WERI-Rb-1 (cell line): ENCODE data around the gene TES.
A peak's percentile ranks its signal among the peaks of the same experiment; 100 is the strongest.
"Not testable (repeated sequence)": the region's sequence is repeated elsewhere in the genome, so short reads cannot be mapped to it uniquely, and the experiment has no call there.

Source experiments
- DNase-seq: peaks from one replicate; pipeline ENCODE4 v3.0.0-alpha.2; 2020
- H3K27ac ChIP-seq: fragments of 250-450 bp; sonication (Bioruptor Pico); 2 replicates; pipeline ENCODE4 v1.5.1; 2020; ENCODE audit warnings: mild to moderate bottlenecking, moderate library complexity
- H3K27me3 ChIP-seq: fragments of 250-450 bp; sonication (Bioruptor Pico); 2 replicates; pipeline ENCODE4 v1.5.1; 2021; ENCODE audit warnings: mild to moderate bottlenecking, low read depth, moderate library complexity; ENCODE audit not compliant: insufficient read depth, severe bottlenecking
- H3K36me3 ChIP-seq: fragments of 250-450 bp; sonication (Bioruptor Pico); 2 replicates; pipeline ENCODE4 v1.5.1; 2020; ENCODE audit warnings: mild to moderate bottlenecking, moderate library complexity
- H3K4me3 ChIP-seq: 2 replicates; pipeline ENCODE4 v1.5.1; 2011; ENCODE audit warnings: low read depth, mild to moderate bottlenecking, control low read depth, low read length
- H3K9me3 ChIP-seq: fragments of 250-450 bp; sonication (Bioruptor Pico); 2 replicates; pipeline ENCODE4 v1.5.1; 2021; ENCODE audit warnings: mild to moderate bottlenecking, moderate library complexity; ENCODE audit not compliant: severe bottlenecking
- TF ChIP-seq, protein P1 (sequence below): IDR thresholded peaks from 2 replicates; pipeline ENCODE4 v1.5.1; 2011; ENCODE audit warnings: low read depth, mild to moderate bottlenecking, control low read depth, inconsistent platforms, low read length

The TES gene

GRCh38 chr7:116172353-116172752, 38.0 kb upstream of the TES start:
- Histone ChIP-seq H3K4me3 (no peak overlapping the region), H3K9me3 (no peaks in the 10 kb centered on the region), H3K27me3 (no peaks in the 10 kb centered on the region), H3K36me3 (no peaks in the 10 kb centered on the region), H3K27ac (no peak overlapping the region)
- DNase-seq = no peak
- TF ChIP-seq, protein P1, sequence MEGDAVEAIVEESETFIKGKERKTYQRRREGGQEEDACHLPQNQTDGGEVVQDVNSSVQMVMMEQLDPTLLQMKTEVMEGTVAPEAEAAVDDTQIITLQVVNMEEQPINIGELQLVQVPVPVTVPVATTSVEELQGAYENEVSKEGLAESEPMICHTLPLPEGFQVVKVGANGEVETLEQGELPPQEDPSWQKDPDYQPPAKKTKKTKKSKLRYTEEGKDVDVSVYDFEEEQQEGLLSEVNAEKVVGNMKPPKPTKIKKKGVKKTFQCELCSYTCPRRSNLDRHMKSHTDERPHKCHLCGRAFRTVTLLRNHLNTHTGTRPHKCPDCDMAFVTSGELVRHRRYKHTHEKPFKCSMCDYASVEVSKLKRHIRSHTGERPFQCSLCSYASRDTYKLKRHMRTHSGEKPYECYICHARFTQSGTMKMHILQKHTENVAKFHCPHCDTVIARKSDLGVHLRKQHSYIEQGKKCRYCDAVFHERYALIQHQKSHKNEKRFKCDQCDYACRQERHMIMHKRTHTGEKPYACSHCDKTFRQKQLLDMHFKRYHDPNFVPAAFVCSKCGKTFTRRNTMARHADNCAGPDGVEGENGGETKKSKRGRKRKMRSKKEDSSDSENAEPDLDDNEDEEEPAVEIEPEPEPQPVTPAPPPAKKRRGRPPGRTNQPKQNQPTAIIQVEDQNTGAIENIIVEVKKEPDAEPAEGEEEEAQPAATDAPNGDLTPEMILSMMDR = no peak

- TF ChIP-seq, protein P1 = no peak
- H3K9me3 ChIP-seq = no peaks in the 10 kb centered on the region
- no peak overlapping the region for H3K4me3 ChIP-seq
- no peak overlapping the region for H3K27ac ChIP-seq
- no peak for DNase-seq
- H3K36me3 ChIP-seq = no peaks in the 10 kb centered on the region
- H3K27me3 ChIP-seq = no peaks in the 10 kb centered on the region
Observed at GRCh38 chr7:116173051-116174028, 37.0 kb upstream of the TES start.

GRCh38 chr7:116175095-116175494, 35.2 kb upstream of the TES start:
- not testable (repeated sequence) for DNase-seq, H3K4me3 ChIP-seq, H3K27me3 ChIP-seq

DNA sequence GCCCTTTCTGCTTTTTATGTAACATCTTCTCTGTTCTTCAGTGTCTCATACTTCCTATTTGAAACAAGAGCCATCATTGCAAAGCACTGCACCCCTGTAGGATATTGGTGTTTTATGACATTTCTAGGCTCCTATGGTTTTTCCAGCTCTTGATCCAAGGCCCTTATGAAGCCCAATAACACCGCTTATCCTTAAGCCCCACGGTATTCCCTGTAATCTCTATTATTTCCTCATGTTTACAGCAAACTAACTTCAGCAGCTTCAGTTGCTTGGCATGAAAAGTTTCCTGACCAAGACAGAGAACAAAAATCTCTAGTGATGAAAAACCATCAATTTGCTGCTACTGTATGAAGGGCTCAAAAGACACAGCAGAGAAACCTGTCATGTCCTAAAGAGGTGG, 34.1 kb upstream of the TES start:
- TF ChIP-seq, protein P1 = no peak
- Histone ChIP-seq H3K9me3 (no peaks in the 10 kb centered on the region), H3K4me3 (no peak overlapping the region), H3K27ac (no peak overlapping the region), H3K36me3 (no peaks in the 10 kb centered on the region), H3K27me3 (no peaks in the 10 kb centered on the region)
- DNase-seq = no peak

More at GRCh38 chr7:116175095-116175494, 35.2 kb upstream of the TES start:
- H3K27ac ChIP-seq, H3K9me3 ChIP-seq, H3K36me3 ChIP-seq: not testable (repeated sequence)

DNA sequence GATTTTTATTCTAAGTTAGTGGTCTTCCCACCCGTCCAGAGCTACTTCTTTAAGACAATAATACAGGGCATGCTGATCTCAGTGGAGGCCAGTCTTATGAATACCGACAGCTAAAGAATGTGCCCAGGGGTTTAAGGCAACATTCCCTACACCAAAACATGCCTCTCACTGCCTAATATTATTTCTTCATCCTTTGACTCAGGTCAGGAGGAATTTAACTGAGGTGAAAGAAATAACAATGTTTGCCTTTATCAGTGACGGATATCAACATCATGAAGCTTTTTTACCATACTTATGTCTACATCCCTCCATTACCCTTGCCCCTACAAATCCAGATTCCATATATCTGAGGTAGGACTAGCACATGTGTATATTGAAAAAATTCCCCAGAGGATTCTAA, 33.3 kb upstream of the TES start:
- no peak for DNase-seq
- no peak overlapping the region for H3K27ac ChIP-seq
- H3K9me3 ChIP-seq = no peaks in the 10 kb centered on the region
- H3K36me3 ChIP-seq = no peaks in the 10 kb centered on the region
- TF ChIP-seq, protein P1 = no peak
- H3K27me3 ChIP-seq = no peaks in the 10 kb centered on the region
- no peak overlapping the region for H3K4me3 ChIP-seq

DNA sequence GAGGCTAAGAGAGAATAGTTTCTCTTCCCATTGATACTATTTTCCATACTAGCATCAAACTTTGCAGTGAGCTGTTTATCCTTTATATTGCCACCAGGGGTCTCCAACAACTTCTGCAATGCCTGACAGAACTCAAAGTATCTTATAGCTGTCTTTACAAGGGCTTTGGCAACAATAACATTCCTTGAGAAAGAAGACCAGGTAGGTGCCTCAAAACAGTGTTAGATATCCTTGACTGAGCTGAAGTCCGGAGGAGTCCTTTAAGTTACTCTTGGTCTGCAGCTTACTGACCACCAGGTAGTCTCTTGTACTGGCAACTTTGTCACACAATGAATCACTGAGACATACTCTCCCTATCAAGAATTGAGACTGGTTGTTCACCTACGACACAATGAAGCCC, 30.0 kb upstream of the TES start:
- H3K27me3 ChIP-seq = no peaks in the 10 kb centered on the region
- TF ChIP-seq, protein P1 = peak; percentile 58
- peaks cover 4% of the 10 kb centered on the region for H3K9me3 ChIP-seq
- no peak overlapping the region for H3K27ac ChIP-seq
- DNase-seq = no peak
- H3K36me3 ChIP-seq = no peaks in the 10 kb centered on the region
- no peak overlapping the region for H3K4me3 ChIP-seq
